HepG2 (cell line): ENCODE measurements around the gene ELP1.

ENCODE experiments used
- CHD2 ChIP-seq: IDR thresholded peaks from 2 replicates; pipeline ENCODE4 v1.6.1; 2011; ENCODE audit warnings: low read depth, low read length, improper control_type of control experiment
- ELF4 ChIP-seq: sonication (generic); formaldehyde crosslinking; IDR thresholded peaks from 2 replicates; pipeline ENCODE4 v1.5.0; 2020; ENCODE audit warnings: missing genetic modification reagents, mild to moderate bottlenecking, moderate library complexity, borderline replicate concordance
- KDM5A ChIP-seq: fragments of 200-600 bp; sonication (generic); IDR thresholded peaks from 2 replicates; pipeline ENCODE4 v1.7.0; 2018; ENCODE audit warnings: antibody characterized with exemption, mild to moderate bottlenecking, low read length, borderline replicate concordance
- TEAD3 ChIP-seq: optimal IDR thresholded peaks from 2 replicates; pipeline ENCODE3; 2016; ENCODE audit warnings: borderline replicate concordance
- ZBTB21 ChIP-seq: sonication (generic); formaldehyde crosslinking; IDR thresholded peaks from 2 replicates; pipeline ENCODE4 v1.4.0; 2020; ENCODE audit warnings: missing genetic modification reagents
- TF ChIP-seq, protein P1 (sequence below): sonication (generic); formaldehyde crosslinking; IDR thresholded peaks from 2 replicates; pipeline ENCODE4 v1.4.0; 2020; ENCODE audit warnings: mild to moderate bottlenecking, missing genetic modification reagents

DNA sequence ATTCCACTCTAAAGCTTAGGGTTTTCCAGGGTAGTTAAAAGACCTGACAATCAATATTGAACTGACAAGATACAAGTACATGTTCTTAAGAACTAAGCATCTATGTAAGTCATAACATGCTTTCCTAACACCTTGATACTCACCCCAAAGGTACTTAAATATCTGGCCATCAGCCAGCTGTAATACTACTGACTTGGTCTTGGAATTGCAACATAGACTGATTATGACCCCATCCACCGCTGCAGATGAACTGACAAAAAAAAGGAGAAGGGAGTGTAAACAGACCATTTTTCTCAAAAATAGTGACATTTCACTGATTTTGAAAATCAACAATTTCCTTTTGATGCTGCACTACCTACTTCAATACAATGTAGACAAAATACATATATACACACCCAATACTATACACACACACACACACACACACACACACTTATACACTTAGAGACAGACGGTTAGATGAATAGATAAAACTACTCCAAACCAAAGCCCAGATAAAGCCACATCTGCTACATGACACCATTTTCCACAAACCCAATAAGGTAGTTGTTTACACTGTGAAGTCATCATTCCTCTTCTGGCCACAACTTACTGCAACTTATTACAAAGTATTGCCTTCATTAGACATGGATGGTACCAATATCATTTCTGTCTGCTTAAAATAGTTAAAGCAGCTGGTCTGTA lies 30.4 kb downstream of the ELP1 start:
- TF ChIP-seq ZBTB21 (CRISPR knock-in tag), result no peak
- TF ChIP-seq TEAD3 (CRISPR knock-in tag), result no peak
- TF ChIP-seq, protein P1, sequence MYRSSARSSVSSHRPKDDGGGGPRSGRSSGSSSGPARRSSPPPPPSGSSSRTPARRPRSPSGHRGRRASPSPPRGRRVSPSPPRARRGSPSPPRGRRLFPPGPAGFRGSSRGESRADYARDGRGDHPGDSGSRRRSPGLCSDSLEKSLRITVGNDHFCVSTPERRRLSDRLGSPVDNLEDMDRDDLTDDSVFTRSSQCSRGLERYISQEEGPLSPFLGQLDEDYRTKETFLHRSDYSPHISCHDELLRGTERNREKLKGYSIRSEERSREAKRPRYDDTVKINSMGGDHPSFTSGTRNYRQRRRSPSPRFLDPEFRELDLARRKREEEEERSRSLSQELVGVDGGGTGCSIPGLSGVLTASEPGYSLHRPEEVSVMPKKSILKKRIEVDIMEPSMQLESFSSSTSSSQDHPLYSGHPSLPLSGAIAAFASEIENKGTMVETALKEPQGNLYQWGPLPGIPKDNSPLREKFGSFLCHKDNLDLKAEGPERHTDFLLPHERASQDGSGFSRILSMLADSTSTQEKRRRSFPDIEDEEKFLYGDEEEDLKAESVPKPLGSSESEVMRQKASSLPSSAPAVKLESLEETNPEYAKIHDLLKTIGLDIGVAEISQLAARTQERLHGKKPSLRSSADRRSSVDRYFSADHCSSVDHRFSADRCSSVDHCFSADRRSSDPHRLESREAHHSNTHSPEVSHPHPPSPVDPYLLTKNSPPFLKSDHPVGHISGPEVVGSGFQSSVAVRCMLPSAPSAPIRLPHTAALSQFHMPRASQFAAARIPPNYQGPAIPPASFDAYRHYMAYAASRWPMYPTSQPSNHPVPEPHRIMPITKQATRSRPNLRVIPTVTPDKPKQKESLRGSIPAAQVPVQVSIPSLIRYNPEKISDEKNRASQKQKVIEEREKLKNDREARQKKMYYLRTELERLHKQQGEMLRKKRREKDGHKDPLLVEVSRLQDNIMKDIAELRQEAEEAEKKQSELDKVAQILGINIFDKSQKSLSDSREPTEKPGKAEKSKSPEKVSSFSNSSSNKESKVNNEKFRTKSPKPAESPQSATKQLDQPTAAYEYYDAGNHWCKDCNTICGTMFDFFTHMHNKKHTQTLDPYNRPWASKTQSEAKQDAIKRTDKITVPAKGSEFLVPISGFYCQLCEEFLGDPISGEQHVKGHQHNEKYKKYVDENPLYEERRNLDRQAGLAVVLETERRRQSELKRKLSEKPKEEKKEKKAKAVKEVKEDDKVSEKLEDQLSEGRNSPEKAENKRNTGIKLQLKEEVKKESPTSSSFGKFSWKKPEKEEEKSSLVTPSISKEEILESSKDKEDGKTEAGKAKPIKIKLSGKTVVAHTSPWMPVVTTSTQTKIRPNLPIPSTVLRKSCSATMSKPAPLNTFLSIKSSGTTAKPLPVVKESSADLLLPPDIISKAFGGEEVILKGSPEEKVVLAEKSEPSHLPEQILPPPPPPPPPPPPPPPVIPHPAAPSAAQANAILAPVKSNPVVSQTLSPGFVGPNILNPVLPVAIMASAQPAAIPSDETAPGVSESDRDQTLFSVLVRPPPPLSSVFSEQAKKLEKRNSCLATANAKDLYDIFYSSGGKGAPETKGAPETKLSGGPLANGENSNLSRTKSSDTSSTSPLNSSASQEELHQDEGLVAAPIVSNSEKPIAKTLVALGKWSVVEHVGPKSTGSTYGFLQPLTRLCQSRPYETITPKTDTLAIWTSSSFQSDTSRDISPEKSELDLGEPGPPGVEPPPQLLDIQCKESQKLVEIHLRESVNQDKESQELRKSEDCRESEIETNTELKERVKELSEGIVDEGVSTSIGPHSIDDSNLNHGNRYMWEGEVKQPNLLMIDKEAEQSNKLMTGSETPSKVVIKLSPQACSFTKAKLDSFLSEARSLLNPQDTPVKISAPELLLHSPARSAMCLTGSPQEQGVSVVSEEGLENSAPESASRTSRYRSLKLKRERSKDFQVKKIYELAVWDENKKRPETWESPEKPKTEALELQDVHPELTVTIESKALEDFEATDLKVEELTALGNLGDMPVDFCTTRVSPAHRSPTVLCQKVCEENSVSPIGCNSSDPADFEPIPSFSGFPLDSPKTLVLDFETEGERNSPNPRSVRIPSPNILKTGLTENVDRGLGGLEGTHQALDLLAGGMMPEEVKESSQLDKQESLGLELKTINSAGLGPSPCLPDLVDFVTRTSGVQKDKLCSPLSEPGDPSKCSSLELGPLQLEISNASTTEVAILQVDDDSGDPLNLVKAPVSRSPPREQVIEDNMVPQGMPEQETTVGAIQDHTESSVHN (CRISPR knock-in tag), result no peak
- no peak for TF ChIP-seq KDM5A
- no peak for TF ChIP-seq CHD2
- TF ChIP-seq ELF4, result no peak
